ENCODE results near the gene SPATS2L.

SPATS2L gene

DNA sequence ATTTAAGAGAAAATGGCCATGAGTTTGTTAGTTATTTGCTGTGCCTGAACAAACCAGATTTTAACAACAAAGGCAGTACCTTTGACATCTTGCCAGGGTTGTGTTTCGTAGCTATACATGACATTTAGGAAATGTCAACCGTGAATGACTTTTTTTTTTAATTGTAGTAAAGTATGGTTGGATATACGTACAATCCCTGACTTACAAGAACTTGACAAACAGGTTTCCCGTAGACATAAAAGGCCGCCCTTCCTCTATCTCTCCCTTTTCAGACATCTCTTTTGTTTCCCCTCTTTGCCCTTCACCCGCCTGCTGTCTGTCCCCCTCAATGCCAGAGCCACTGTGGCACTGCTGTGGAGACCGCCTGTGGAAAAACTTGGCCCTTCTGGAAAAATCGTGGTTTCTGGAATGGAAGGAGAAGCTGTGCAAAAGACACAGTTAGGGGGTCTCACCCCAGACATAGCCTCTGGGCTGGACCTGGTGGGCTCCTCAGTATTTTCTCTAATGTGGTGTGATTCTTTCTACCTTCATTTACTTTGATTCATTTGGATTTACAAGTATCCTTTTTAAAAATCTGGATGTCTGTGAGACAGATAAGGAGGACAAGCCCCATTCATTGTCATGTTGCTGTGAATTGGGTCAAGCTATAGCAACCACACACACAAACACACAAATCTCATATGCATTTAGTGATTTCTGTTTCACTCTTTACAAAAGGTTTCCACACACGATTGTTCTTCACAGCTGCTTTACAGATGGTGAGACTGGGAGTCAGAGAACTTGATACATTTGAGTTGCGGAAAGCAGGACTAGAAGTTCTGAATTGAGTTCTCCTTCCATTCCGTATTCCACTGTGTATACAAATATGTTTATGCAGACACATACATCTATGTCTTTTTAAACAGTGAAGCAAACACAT, 48.6 kb downstream of the SPATS2L start:
- peaks cover 64% of the 10 kb centered on the region for H3K4me1 ChIP-seq (ENCODE audit: insufficient read depth, low read length)

GRCh38 chr2:200356321-200356720, 49.8 kb downstream of the SPATS2L start:
- Histone ChIP-seq H3K9me3 (ENCODE audit: control insufficient read depth, insufficient read depth, low read length) (no peaks in the 10 kb centered on the region), H3K36me3 (ENCODE audit: insufficient read depth, low read length) (no peaks in the 10 kb centered on the region), H3K9ac (ENCODE audit: low read depth, low read length) (no peak overlapping the region), H3K4me1 (ENCODE audit: insufficient read depth, low read length) (peaks cover 70% of the 10 kb centered on the region)

More for the DNA sequence above, 48.6 kb downstream of the SPATS2L start:
- Histone ChIP-seq H3K9ac (ENCODE audit: low read depth, low read length) (no peak overlapping the region), H3K9me3 (ENCODE audit: control insufficient read depth, insufficient read depth, low read length) (no peaks in the 10 kb centered on the region), H3K36me3 (ENCODE audit: insufficient read depth, low read length) (no peaks in the 10 kb centered on the region)

GRCh38 chr2:200356857-200357384, 50.4 kb downstream of the SPATS2L start:
- H3K9me3 ChIP-seq (ENCODE audit: control insufficient read depth, insufficient read depth, low read length): no peaks in the 10 kb centered on the region
- peaks cover 69% of the 10 kb centered on the region for H3K4me1 ChIP-seq (ENCODE audit: insufficient read depth, low read length)
- H3K36me3 ChIP-seq (ENCODE audit: insufficient read depth, low read length): no peaks in the 10 kb centered on the region
- H3K9ac ChIP-seq (ENCODE audit: low read depth, low read length): no peak overlapping the region

- no peak overlapping the region for H3K9ac ChIP-seq (ENCODE audit: low read depth, low read length)
- H3K9me3 ChIP-seq (ENCODE audit: control insufficient read depth, insufficient read depth, low read length): no peaks in the 10 kb centered on the region
- H3K36me3 ChIP-seq (ENCODE audit: insufficient read depth, low read length): no peaks in the 10 kb centered on the region
- peaks cover 62% of the 10 kb centered on the region for H3K4me1 ChIP-seq (ENCODE audit: insufficient read depth, low read length)
Measured at GRCh38 chr2:200357845-200358244, 51.4 kb downstream of the SPATS2L start.

GRCh38 chr2:200359552-200359951, 53.1 kb downstream of the SPATS2L start:
- H3K4me1 ChIP-seq (ENCODE audit: insufficient read depth, low read length): peaks cover 68% of the 10 kb centered on the region
- H3K9me3 ChIP-seq (ENCODE audit: control insufficient read depth, insufficient read depth, low read length): no peaks in the 10 kb centered on the region

GRCh38 chr2:200360364-200360763, 53.9 kb downstream of the SPATS2L start:
- peaks cover 61% of the 10 kb centered on the region for H3K4me1 ChIP-seq (ENCODE audit: insufficient read depth, low read length)
- H3K9ac ChIP-seq (ENCODE audit: low read depth, low read length): no peak overlapping the region
- H3K36me3 ChIP-seq (ENCODE audit: insufficient read depth, low read length): 0 out of 2 replicates have a peak, but pooled peaks cover 3% of the 10 kb centered on the region
- H3K9me3 ChIP-seq (ENCODE audit: control insufficient read depth, insufficient read depth, low read length): no peaks in the 10 kb centered on the region

More at GRCh38 chr2:200359552-200359951, 53.1 kb downstream of the SPATS2L start:
- Histone ChIP-seq H3K36me3 (ENCODE audit: insufficient read depth, low read length) (0 out of 2 replicates have a peak, but pooled peaks cover 3% of the 10 kb centered on the region), H3K9ac (ENCODE audit: low read depth, low read length) (no peak overlapping the region)

DNA sequence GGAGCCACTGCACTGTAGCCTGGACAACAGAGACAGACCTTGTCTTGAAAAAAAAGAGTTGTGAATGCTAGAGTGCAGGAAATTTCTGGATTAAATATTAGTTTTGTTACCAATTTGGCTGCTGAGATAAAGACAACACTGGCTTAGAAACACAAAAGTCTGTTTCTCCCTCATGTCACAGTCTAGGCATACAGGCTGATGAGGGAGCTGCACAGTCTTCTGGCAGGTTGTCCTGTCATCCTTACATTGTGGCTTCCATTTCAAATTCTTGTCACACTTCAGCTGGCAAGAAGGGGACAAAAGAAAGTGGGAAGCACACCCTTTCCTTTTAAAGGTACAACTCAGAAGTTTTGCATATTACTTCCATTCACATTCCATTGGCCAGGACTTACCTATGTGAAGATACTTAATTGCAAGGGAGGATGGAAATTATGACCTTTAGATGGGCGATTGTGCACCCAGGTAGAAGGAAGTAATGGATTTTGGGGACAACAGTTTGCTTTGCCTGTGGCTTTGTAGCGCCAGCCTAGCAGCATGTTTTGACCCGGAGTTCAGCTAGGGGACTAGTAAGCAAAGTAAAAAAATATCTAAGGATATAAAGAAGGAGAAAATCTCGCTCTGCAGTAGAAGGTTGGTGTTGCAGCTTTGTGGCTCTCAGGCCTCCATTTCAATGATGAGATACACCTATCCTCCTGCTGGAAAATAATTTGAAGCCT, 55.9 kb downstream of the SPATS2L start:
- H3K4me1 ChIP-seq (ENCODE audit: insufficient read depth, low read length): peaks cover 55% of the 10 kb centered on the region
- no peaks in the 10 kb centered on the region for H3K9me3 ChIP-seq (ENCODE audit: control insufficient read depth, insufficient read depth, low read length)
- H3K36me3 ChIP-seq (ENCODE audit: insufficient read depth, low read length): 0 out of 2 replicates have a peak, but pooled peaks cover 3% of the 10 kb centered on the region
- H3K9ac ChIP-seq (ENCODE audit: low read depth, low read length): no peak overlapping the region

DNA sequence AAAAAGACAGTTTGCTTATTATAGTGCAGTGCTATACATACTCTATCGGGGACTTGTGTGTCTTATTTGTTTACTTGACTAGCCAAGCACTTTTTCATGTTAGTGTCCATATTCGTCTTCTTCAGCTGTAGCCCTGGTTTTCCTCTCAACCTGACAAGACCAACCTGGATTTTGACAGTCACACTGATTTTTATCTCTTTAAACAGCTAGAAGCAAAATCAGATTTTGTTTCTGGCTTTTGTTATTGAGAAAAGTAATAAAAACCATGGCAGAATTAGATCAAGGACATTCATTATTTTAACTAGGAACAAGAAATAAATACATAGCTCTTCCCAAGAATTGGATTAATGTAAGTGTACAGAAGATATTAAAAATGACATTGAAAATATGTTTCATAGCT, 56.8 kb downstream of the SPATS2L start:
- Histone ChIP-seq H3K9me3 (ENCODE audit: control insufficient read depth, insufficient read depth, low read length) (no peaks in the 10 kb centered on the region), H3K4me1 (ENCODE audit: insufficient read depth, low read length) (peaks cover 51% of the 10 kb centered on the region), H3K36me3 (ENCODE audit: insufficient read depth, low read length) (0 out of 2 replicates have a peak, but pooled peaks cover 3% of the 10 kb centered on the region), H3K9ac (ENCODE audit: low read depth, low read length) (no peak overlapping the region)

DNA sequence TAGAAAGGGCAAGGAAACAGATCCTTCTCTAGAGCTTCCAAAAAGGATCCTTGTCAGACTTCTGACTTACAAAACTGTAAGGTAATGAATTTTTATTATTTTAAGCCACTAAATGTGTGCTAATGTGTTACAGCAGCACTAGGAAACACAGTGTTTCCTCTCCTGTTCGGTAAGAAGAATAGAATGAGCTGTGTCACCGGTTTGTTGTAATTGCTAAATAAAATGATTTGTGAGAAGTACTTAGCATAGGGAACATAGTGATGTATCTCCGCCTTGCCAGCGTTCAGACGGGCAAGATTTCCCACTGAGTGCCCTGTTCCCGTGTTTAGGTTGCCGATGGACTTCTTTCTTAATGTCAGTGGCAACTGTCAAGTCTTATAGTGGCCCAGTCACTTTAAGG, 57.6 kb downstream of the SPATS2L start:
- Histone ChIP-seq H3K9ac (ENCODE audit: low read depth, low read length) (no peak overlapping the region), H3K4me1 (ENCODE audit: insufficient read depth, low read length) (peaks cover 50% of the 10 kb centered on the region), H3K9me3 (ENCODE audit: control insufficient read depth, insufficient read depth, low read length) (no peaks in the 10 kb centered on the region), H3K36me3 (ENCODE audit: insufficient read depth, low read length) (0 out of 2 replicates have a peak, but pooled peaks cover 3% of the 10 kb centered on the region)

DNA sequence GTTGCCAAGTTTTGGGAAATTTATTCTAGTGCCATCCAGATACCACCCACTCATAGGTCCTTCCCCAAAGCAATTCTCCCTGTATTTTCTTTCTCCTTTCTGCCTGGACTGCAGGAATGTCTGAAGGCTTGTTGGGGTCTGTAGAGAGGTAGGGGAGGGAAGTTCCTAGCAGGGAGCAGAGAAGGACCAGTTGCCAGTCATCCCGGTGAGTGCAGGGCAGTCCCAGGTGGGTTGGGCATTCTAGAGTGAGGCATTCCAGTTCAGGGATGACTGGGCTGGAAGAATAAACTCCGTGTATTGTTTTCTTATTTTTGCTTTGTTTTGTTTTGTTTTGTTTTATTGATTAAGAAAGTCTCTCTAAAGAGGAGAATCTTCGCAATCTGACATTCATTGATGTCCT, 58.1 kb downstream of the SPATS2L start:
- Histone ChIP-seq H3K4me1 (ENCODE audit: insufficient read depth, low read length) (peaks cover 45% of the 10 kb centered on the region), H3K9me3 (ENCODE audit: control insufficient read depth, insufficient read depth, low read length) (no peaks in the 10 kb centered on the region), H3K9ac (ENCODE audit: low read depth, low read length) (no peak overlapping the region), H3K36me3 (ENCODE audit: insufficient read depth, low read length) (0 out of 2 replicates have a peak, but pooled peaks cover 3% of the 10 kb centered on the region)

GRCh38 chr2:200365209-200365608, 58.7 kb downstream of the SPATS2L start:
- Histone ChIP-seq H3K4me1 (ENCODE audit: insufficient read depth, low read length) (peaks cover 39% of the 10 kb centered on the region), H3K36me3 (ENCODE audit: insufficient read depth, low read length) (0 out of 2 replicates have a peak, but pooled peaks cover 3% of the 10 kb centered on the region), H3K9me3 (ENCODE audit: control insufficient read depth, insufficient read depth, low read length) (no peaks in the 10 kb centered on the region), H3K9ac (ENCODE audit: low read depth, low read length) (no peak overlapping the region)

GRCh38 chr2:200367155-200367554, 60.7 kb downstream of the SPATS2L start:
- H3K9ac ChIP-seq (ENCODE audit: low read depth, low read length): no peak overlapping the region
- peaks cover 12% of the 10 kb centered on the region; the same call in 1 of the 2 replicates for H3K36me3 ChIP-seq (ENCODE audit: insufficient read depth, low read length)
- H3K9me3 ChIP-seq (ENCODE audit: control insufficient read depth, insufficient read depth, low read length): no peaks in the 10 kb centered on the region
- peaks cover 25% of the 10 kb centered on the region for H3K4me1 ChIP-seq (ENCODE audit: insufficient read depth, low read length)

DNA sequence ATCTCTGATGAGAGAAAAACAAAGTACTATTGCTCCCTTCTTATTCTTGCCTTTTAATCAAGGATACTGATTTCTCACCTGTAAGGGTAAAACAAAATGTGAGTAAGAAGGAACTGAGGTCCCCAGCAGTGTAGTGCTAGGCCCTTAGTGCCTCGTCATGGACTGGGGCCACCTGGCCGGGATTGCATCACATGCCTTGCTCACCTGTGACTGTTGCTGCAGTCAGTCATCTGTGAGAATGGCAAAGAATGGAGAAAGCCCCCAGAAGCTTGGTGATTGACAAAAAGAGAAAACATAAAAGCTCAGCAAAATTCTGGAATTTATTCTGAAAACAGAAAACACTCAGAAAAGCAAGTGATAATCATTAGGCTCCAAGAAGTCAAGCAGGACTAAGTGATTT, 63.4 kb downstream of the SPATS2L start:
- no peaks in the 10 kb centered on the region for H3K9me3 ChIP-seq (ENCODE audit: control insufficient read depth, insufficient read depth, low read length)
- H3K9ac ChIP-seq (ENCODE audit: low read depth, low read length): no peak overlapping the region
- H3K36me3 ChIP-seq (ENCODE audit: insufficient read depth, low read length): peaks cover 11% of the 10 kb centered on the region; the same call in 1 of the 2 replicates
- H3K4me1 ChIP-seq (ENCODE audit: insufficient read depth, low read length): peaks cover 11% of the 10 kb centered on the region

DNA sequence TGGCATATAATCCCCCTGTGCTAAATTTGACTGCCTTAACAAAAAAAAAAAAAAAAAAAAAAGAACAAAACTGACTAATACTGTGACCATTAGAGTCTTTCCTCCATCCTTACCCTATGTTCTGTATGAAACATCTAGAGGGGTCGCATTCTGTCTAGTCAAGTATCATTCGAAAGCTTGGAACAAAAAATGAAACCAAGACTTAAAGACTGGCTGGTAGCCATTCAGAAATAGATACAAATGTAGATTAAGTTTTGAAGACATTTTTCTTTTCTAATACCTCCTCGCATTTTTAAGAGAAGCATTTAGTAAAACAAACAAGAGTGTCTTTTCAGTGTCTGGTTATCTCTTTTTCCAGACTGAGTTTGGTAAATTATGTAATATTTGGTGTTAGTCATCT, 66.7 kb downstream of the SPATS2L start:
- H3K9me3 ChIP-seq (ENCODE audit: control insufficient read depth, insufficient read depth, low read length): no peaks in the 10 kb centered on the region
- peaks cover 11% of the 10 kb centered on the region; the same call in 1 of the 2 replicates for H3K36me3 ChIP-seq (ENCODE audit: insufficient read depth, low read length)
- H3K9ac ChIP-seq (ENCODE audit: low read depth, low read length): no peak overlapping the region
- H3K4me1 ChIP-seq (ENCODE audit: insufficient read depth, low read length): peaks cover 21% of the 10 kb centered on the region
